NT2/D1 (cell line): ENCODE results near the gene SLC23A1.

Experiments used
- SUZ12 ChIP-seq: IDR thresholded peaks from 2 replicates; pipeline ENCODE4 v1.6.1; 2011; ENCODE audit not compliant: insufficient read length, insufficient read depth; ENCODE audit errors: extremely low read depth
- ZNF274 ChIP-seq: IDR thresholded peaks from 2 replicates; pipeline ENCODE4 v1.6.1; 2011; ENCODE audit warnings: mild to moderate bottlenecking, low read depth, low read length

DNA sequence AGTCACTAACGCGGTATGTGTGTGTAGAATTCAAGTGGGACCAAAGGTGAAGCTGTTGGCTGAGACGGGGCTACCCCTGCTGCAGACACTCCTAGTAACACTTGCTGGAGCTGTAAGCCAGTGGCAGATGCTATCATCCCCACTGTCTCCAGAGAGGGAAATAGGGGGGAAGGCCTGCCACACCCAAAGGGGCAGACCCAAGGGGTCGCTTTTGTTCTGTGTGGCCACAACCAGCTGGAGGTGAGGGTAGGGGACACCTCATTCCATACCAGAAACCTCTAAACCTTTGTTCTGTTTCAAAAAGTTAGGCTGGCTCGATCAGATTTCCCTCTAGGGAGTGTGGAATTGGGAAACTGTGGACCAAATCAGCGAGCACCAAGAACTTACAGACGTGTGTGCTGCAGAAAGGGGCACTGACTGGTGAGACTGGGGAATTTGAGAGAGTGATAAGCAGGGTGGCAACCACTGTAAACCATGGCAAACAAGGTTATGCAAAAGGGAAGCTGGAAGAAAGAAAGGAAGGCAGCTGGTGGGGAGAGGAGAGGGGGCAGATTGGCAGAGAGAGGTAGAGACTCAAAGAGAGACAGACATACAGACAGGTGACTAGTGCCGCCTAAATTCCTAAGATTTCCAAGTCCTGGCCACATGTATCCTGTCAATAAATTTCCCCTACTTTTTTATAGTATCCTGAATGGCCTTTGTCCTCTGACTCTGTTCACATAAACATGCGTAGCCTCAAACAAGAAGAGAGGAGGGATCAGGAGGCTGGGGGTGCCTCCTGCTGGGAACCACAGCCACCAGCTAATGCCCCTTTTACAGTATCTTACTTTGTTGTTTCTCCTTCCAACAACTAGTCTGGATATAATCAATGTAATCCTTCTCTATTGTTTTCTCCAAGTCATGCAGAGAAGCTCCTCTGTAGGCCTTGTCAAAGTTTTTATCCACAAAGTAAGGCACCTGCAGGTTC, 36.4 kb upstream of the SLC23A1 start:
- TF ChIP-seq SUZ12 (no peak), ZNF274 (no peak)
